SK-N-SH (cell line): ENCODE data around the gene AP4S1. TPM values are rescaled to one million over a fixed set of nuclear protein-coding genes. Genes with fewer than 3 reads are reported as not detected.

Experiments used
- CTCF ChIA-PET: fragments of 300-600, 350-600 bp; formaldehyde crosslinking; extraction: SDS; loops from one replicate; lab custom pipeline; 2021; lab: Yijun Ruan, JAX
- POLR2A ChIA-PET: fragments of 350-600 bp; sonication (Branson Sonifier 250); formaldehyde crosslinking; extraction: SDS; loops from one replicate; lab custom pipeline; 2020; ENCODE audit warnings: antibody characterized with exemption, inconsistent platforms; lab: Yijun Ruan, JAX
- DNase-seq: peaks from one replicate; pipeline ENCODE4 v3.0.0; 2012
- H2AFZ ChIP-seq: fragments of 200-600 bp; sonication (generic); 2 replicates; pipeline ENCODE4 v1.8.1; 2016; ENCODE audit warnings: antibody characterized with exemption, mild to moderate bottlenecking, low read depth
- H3F3A ChIP-seq: fragments of 200-600 bp; sonication (generic); replicated peaks from 2 replicates; pipeline ENCODE3; 2016; ENCODE audit warnings: antibody characterized with exemption, mild to moderate bottlenecking; ENCODE audit not compliant: insufficient read depth
- H3K27ac ChIP-seq, 2 experiments: fragments of 200-500 bp in 1 of 2; fragments of 200-600 bp in 1 of 2; sonication (Bioruptor generic) in 1 of 2; sonication (generic), shearing (Covaris generic) in 1 of 2; 2 replicates each; pipeline versions ENCODE4 v1.5.1 to v1.6.1; 2014 to 2016; ENCODE audit warnings: low read depth in 2 of 2, inconsistent platforms in 1 of 2, low read length in 1 of 2, mild to moderate bottlenecking in 1 of 2, mixed read lengths in 1 of 2
- H3K27me3 ChIP-seq: fragments of 200-600 bp; sonication (generic), shearing (Covaris generic); 2 replicates; pipeline ENCODE4 v1.6.1; 2016; ENCODE audit warnings: mixed run types; ENCODE audit not compliant: insufficient read depth
- H3K36me3 ChIP-seq, 2 experiments: fragments of 200-500 bp in 1 of 2; fragments of 200-600 bp in 1 of 2; sonication (Bioruptor generic) in 1 of 2; sonication (generic) in 1 of 2; replicated peaks in 1 of 2; 2 replicates each; pipeline versions ENCODE3 to v1.5.1; 2014 to 2016; ENCODE audit warnings: low read length in 1 of 2, mild to moderate bottlenecking in 1 of 2; ENCODE audit not compliant: insufficient read depth in 2 of 2, control insufficient read depth in 1 of 2
- H3K4me1 ChIP-seq, 2 experiments: fragments of 200-500 bp in 1 of 2; fragments of 200-600 bp in 1 of 2; sonication (Bioruptor generic) in 1 of 2; sonication (generic), shearing (Covaris generic) in 1 of 2; 2 replicates each; pipeline versions ENCODE4 v1.5.1 to v1.6.1; 2014 to 2016; ENCODE audit warnings: low read depth in 1 of 2, low read length in 1 of 2, mixed run types in 1 of 2; ENCODE audit not compliant: insufficient read depth in 2 of 2, control insufficient read depth in 1 of 2
- H3K4me2 ChIP-seq: fragments of 200-600 bp; sonication (generic), shearing (Covaris generic); 2 replicates; pipeline ENCODE4 v1.6.1; 2017; ENCODE audit warnings: mixed run types
- H3K4me3 ChIP-seq, 2 experiments: fragments of 200-500 bp in 1 of 2; fragments of 200-600 bp in 1 of 2; sonication (Bioruptor generic) in 1 of 2; sonication (generic), shearing (Covaris generic) in 1 of 2; 2 replicates each; pipeline versions ENCODE4 v1.5.1 to v1.8.1; 2014 to 2016; ENCODE audit warnings: low read depth in 2 of 2, inconsistent platforms in 1 of 2, low read length in 1 of 2, mild to moderate bottlenecking in 1 of 2, mixed read lengths in 1 of 2, moderate library complexity in 1 of 2
- H3K79me2 ChIP-seq: fragments of 200-600 bp; sonication (generic); 2 replicates; pipeline ENCODE4 v1.8.1; 2017; ENCODE audit warnings: mild to moderate bottlenecking; ENCODE audit not compliant: insufficient read depth
- H3K9ac ChIP-seq: fragments of 200-600 bp; sonication (generic); 2 replicates; pipeline ENCODE4 v1.6.1; 2017; ENCODE audit warnings: mixed run types
- H3K9me2 ChIP-seq: fragments of 200-600 bp; sonication (generic); 2 replicates; pipeline ENCODE4 v1.6.1; 2017; ENCODE audit warnings: mixed run types
- H3K9me3 ChIP-seq: fragments of 200-600 bp; sonication (generic); 2 replicates; pipeline ENCODE4 v1.6.1; 2017; ENCODE audit warnings: mixed run types, mild to moderate bottlenecking, moderate library complexity
- H4K20me1 ChIP-seq: fragments of 200-600 bp; sonication (generic); 2 replicates; pipeline ENCODE4 v1.6.1; 2017; ENCODE audit warnings: mild to moderate bottlenecking, mixed run types; ENCODE audit not compliant: insufficient read depth
- FOSL2 ChIP-seq: IDR thresholded peaks from 2 replicates; pipeline ENCODE4 v1.4.0; 2012; ENCODE audit warnings: low read depth, mild to moderate bottlenecking, moderate library complexity, borderline replicate concordance
- FOXM1 ChIP-seq: IDR thresholded peaks from 2 replicates; pipeline ENCODE4 v1.4.0; 2012; ENCODE audit warnings: low read depth, mild to moderate bottlenecking
- GATA2 ChIP-seq: sonication (generic); formaldehyde crosslinking; IDR thresholded peaks from 2 replicates; pipeline ENCODE4 v1.5.0; 2020; ENCODE audit warnings: mild to moderate bottlenecking, missing genetic modification reagents
- JUND ChIP-seq: IDR thresholded peaks from 2 replicates; pipeline ENCODE4 v1.4.0; 2012
- MXI1 ChIP-seq: IDR thresholded peaks from 2 replicates; pipeline ENCODE4 v1.6.1; 2012; ENCODE audit warnings: mild to moderate bottlenecking, low read depth, low read length, improper control_type of control experiment
- NRF1 ChIP-seq: IDR thresholded peaks from 2 replicates; pipeline ENCODE4 v1.6.1; 2012; ENCODE audit warnings: low read depth, mild to moderate bottlenecking, low read length
- POLR2AphosphoS5 ChIP-seq: IDR thresholded peaks from 2 replicates; pipeline ENCODE4 v1.6.1; 2012; ENCODE audit warnings: low read depth, low read length
- RFX5 ChIP-seq: IDR thresholded peaks from 2 replicates; pipeline ENCODE4 v1.6.1; 2012; ENCODE audit warnings: mild to moderate bottlenecking, improper control_type of control experiment, low read length
- SMC3 ChIP-seq: IDR thresholded peaks from 2 replicates; pipeline ENCODE4 v1.6.1; 2012; ENCODE audit warnings: low read depth, low read length, improper control_type of control experiment
- TAF1 ChIP-seq: IDR thresholded peaks from 2 replicates; pipeline ENCODE4 v1.6.1; 2012; ENCODE audit warnings: low read depth, mild to moderate bottlenecking, low read length, moderate library complexity, borderline replicate concordance
- USF2 ChIP-seq: fragments of 150-350 bp; IDR thresholded peaks from 2 replicates; pipeline ENCODE4 v1.6.1; 2017; ENCODE audit warnings: antibody characterized with exemption, low read length, low read depth, borderline replicate concordance
- YY1 ChIP-seq: IDR thresholded peaks from 2 replicates; pipeline ENCODE4 v1.4.0; 2012; ENCODE audit warnings: low read depth, mild to moderate bottlenecking
- ZBTB33 ChIP-seq: IDR thresholded peaks from 2 replicates; pipeline ENCODE4 v1.4.0; 2012; ENCODE audit warnings: low read depth, borderline replicate concordance
- WGBS: methylation state at CpG from one replicate; pipeline ENCODE4 v1.1.6; 2017; ENCODE audit warnings: low lambda C conversion rate; 5-methylcytosine and 5-hydroxymethylcytosine counted together
- polyA plus RNA-seq, 3 experiments: library from polyadenylated mRNA; depleted of rRNA; stranded (reverse); fragments of >200 nt; gene quantifications; 2 replicates each; pipeline ENCODE4 v1.2.3, GENCODE V29; 2012
- TF ChIP-seq, protein P1 (sequence below): IDR thresholded peaks from 2 replicates; pipeline ENCODE4 v1.4.0; 2012; ENCODE audit warnings: low read depth, borderline replicate concordance
- TF ChIP-seq, protein P2 (sequence below): fragments of 200-600 bp; sonication (generic); IDR thresholded peaks from 2 replicates; pipeline ENCODE4 v1.6.1; 2017; ENCODE audit warnings: antibody characterized with exemption, mild to moderate bottlenecking, moderate library complexity
- TF ChIP-seq, protein P3 (sequence below): IDR thresholded peaks from 2 replicates; pipeline ENCODE4 v1.4.0; 2012; ENCODE audit warnings: low read depth

The AP4S1 gene
- polyA plus RNA-seq, 1 of the 3 experiments (the other 2 are of a cell fraction) = 1.7 TPM

- peaks cover 2 to 44% of the 10 kb centered on the region in 2 experiments for H3K36me3 ChIP-seq
Measured at GRCh38 chr14:30998100-30998706, 27.2 kb upstream of the AP4S1 start.

GRCh38 chr14:30999038-30999773, 26.2 kb upstream of the AP4S1 start:
- H3F3A ChIP-seq = peaks cover 28% of the 10 kb centered on the region
- H3K27me3 ChIP-seq = no peaks in the 10 kb centered on the region
- H3K9me3 ChIP-seq = peaks cover 8% of the 10 kb centered on the region; the same call in 1 of the 2 replicates
- CTCF ChIA-PET = interaction anchor here (1.4 kb wide), 1 partner anchor 18 kb away, joined by 5 read pairs; no protein-coding TSS in a partner anchor
- peaks cover 100% of the 10 kb centered on the region for H3K79me2 ChIP-seq
- 90% methylated on average over 6 of the region's 6 CpGs for WGBS
- no peak overlapping the region for H3K27ac ChIP-seq
- no peak overlapping the region for H3K4me3 ChIP-seq
- POLR2A ChIA-PET = no interaction called here
- no peaks in the 10 kb centered on the region for H3K9me2 ChIP-seq
- peaks cover 2 to 48% of the 10 kb centered on the region in 2 experiments for H3K36me3 ChIP-seq
- no peak overlapping the region for H3K9ac ChIP-seq
- no peak for DNase-seq
- H3K4me1 ChIP-seq = peaks cover 8 to 13% of the 10 kb centered on the region in 2 experiments
- H3K4me2 ChIP-seq = no peak overlapping the region
- H2AFZ ChIP-seq = no peak overlapping the region
- peaks cover 68% of the 10 kb centered on the region for H4K20me1 ChIP-seq
- no peak for TF ChIP-seq SMC3
- no peak for TF ChIP-seq FOXM1
- TF ChIP-seq POLR2AphosphoS5 = no peak
- TF ChIP-seq GATA2 = no peak
- TF ChIP-seq, protein P1, sequence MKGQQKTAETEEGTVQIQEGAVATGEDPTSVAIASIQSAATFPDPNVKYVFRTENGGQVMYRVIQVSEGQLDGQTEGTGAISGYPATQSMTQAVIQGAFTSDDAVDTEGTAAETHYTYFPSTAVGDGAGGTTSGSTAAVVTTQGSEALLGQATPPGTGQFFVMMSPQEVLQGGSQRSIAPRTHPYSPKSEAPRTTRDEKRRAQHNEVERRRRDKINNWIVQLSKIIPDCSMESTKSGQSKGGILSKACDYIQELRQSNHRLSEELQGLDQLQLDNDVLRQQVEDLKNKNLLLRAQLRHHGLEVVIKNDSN = no peak
- no peak for TF ChIP-seq FOSL2
- no peak for TF ChIP-seq USF2
- TF ChIP-seq JUND = no peak
- TF ChIP-seq, protein P2, sequence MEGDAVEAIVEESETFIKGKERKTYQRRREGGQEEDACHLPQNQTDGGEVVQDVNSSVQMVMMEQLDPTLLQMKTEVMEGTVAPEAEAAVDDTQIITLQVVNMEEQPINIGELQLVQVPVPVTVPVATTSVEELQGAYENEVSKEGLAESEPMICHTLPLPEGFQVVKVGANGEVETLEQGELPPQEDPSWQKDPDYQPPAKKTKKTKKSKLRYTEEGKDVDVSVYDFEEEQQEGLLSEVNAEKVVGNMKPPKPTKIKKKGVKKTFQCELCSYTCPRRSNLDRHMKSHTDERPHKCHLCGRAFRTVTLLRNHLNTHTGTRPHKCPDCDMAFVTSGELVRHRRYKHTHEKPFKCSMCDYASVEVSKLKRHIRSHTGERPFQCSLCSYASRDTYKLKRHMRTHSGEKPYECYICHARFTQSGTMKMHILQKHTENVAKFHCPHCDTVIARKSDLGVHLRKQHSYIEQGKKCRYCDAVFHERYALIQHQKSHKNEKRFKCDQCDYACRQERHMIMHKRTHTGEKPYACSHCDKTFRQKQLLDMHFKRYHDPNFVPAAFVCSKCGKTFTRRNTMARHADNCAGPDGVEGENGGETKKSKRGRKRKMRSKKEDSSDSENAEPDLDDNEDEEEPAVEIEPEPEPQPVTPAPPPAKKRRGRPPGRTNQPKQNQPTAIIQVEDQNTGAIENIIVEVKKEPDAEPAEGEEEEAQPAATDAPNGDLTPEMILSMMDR = no peak
- TF ChIP-seq, protein P3, sequence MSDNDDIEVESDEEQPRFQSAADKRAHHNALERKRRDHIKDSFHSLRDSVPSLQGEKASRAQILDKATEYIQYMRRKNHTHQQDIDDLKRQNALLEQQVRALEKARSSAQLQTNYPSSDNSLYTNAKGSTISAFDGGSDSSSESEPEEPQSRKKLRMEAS = no peak
- TF ChIP-seq MXI1 = no peak
- no peak for TF ChIP-seq RFX5
- TF ChIP-seq ZBTB33 = no peak
- no peak for TF ChIP-seq NRF1
- TF ChIP-seq TAF1 = no peak
- no peak for TF ChIP-seq YY1

More at GRCh38 chr14:30998100-30998706, 27.2 kb upstream of the AP4S1 start:
- Histone ChIP-seq H3K9ac (no peak overlapping the region), H3K27me3 (no peaks in the 10 kb centered on the region), H3K9me3 (peaks cover 8% of the 10 kb centered on the region; the same call in 1 of the 2 replicates), H3K27ac (no peak overlapping the region), H3K4me3 (no peak overlapping the region), H2AFZ (no peak overlapping the region), H3K9me2 (no peaks in the 10 kb centered on the region), H4K20me1 (peaks cover 71% of the 10 kb centered on the region), H3K4me1 (peaks cover 8 to 13% of the 10 kb centered on the region in 2 experiments), H3F3A (peaks cover 28% of the 10 kb centered on the region), H3K4me2 (no peak overlapping the region), H3K79me2 (peaks cover 100% of the 10 kb centered on the region)
- WGBS = 93% methylated on average over 1 of the region's 1 CpG
- POLR2A ChIA-PET = no interaction called here
- DNase-seq = no peak
- no peak for TF ChIP-seq YY1
- CTCF ChIA-PET = interaction anchor here (1.4 kb wide), 1 partner anchor 17 kb away, joined by 5 read pairs; no protein-coding TSS in a partner anchor
